Erythroblast (primary cell): ENCODE data around the gene PCDHAC2.

ENCODE experiments used
- DNase-seq, 2 experiments: peaks; one replicate each; lab custom pipeline; 2025; lab: John Stamatoyannopoulos, UW
- GATA1 ChIP-seq: IDR thresholded peaks from 2 replicates; pipeline ENCODE4 v1.6.1; 2011; ENCODE audit warnings: low read depth, mild to moderate bottlenecking, control low read depth, low read length, moderate library complexity
- POLR2A ChIP-seq: IDR thresholded peaks from 2 replicates; pipeline ENCODE4 v1.6.1; 2011; ENCODE audit warnings: mild to moderate bottlenecking, low read length

The PCDHAC2 gene

GRCh38 chr5:140966293-140967225 lies at the start of gene PCDHAC2:
PCDHAC2 (plus strand) TSS chr5:140966476; CDS start chr5:140966767, 291 bp downstream.
- no peak for TF ChIP-seq GATA1
- no peak for TF ChIP-seq POLR2A
- no peak for DNase-seq

GRCh38 chr5:140923601-140924000 lies 42.7 kb upstream of the PCDHAC2 start:
- peak in 1 of 2 experiments; percentile 0 for DNase-seq
- TF ChIP-seq GATA1, result no peak
- TF ChIP-seq POLR2A, result no peak

GRCh38 chr5:140925806-140926442 lies 40.4 kb upstream of the PCDHAC2 start, which contains the start of gene PCDHAC1:
PCDHAC1 (plus strand) TSS chr5:140926299; CDS start chr5:140926893, 594 bp downstream.
- no peak for DNase-seq
- TF ChIP-seq POLR2A, result no peak
- no peak for TF ChIP-seq GATA1

GRCh38 chr5:140926443-140927227 lies 39.6 kb upstream of the PCDHAC2 start:
- DNase-seq, result peak; percentile 5 to 7

GRCh38 chr5:140927228-140927573 lies 39.1 kb upstream of the PCDHAC2 start:
- no peak for TF ChIP-seq GATA1
- no peak for TF ChIP-seq POLR2A
- no peak for DNase-seq

More at GRCh38 chr5:140926443-140927227, 39.6 kb upstream of the PCDHAC2 start:
- TF ChIP-seq GATA1 (no peak), POLR2A (no peak)

- DNase-seq, result no peak
- no peak for TF ChIP-seq GATA1
- no peak for TF ChIP-seq POLR2A
These were observed 31.2 kb upstream of the PCDHAC2 start for GRCh38 chr5:140934964-140935606.

GRCh38 chr5:140946578-140946977 lies 19.7 kb upstream of the PCDHAC2 start:
- TF ChIP-seq POLR2A (no peak), GATA1 (no peak)
- no peak for DNase-seq

GRCh38 chr5:140951636-140952035 lies 14.6 kb upstream of the PCDHAC2 start:
- DNase-seq, result no peak
- TF ChIP-seq POLR2A (no peak), GATA1 (no peak)

- no peak for TF ChIP-seq GATA1
- no peak for TF ChIP-seq POLR2A
- DNase-seq, result no peak
These were observed 13.0 kb upstream of the PCDHAC2 start for GRCh38 chr5:140953234-140953633.

- TF ChIP-seq POLR2A (no peak), GATA1 (no peak)
- no peak for DNase-seq
These were observed 4.1 kb upstream of the PCDHAC2 start for GRCh38 chr5:140962190-140962589.

- DNase-seq, result no peak
- TF ChIP-seq GATA1 (no peak), POLR2A (no peak)
These were observed 1.9 kb upstream of the PCDHAC2 start for GRCh38 chr5:140964356-140964755.

GRCh38 chr5:140965905-140966292 lies 377 bp upstream of the PCDHAC2 start:
- DNase-seq, result no peak
- TF ChIP-seq GATA1 (no peak), POLR2A (no peak)

GRCh38 chr5:140967226-140967893 lies 1.1 kb downstream of the PCDHAC2 start:
- no peak for DNase-seq
- TF ChIP-seq POLR2A, result no peak
- TF ChIP-seq GATA1, result no peak
